ENCODE results near the gene GPER1. TPM values are rescaled to one million over a fixed set of nuclear protein-coding genes. Genes with fewer than 3 reads are reported as not detected.
"Not testable (repeated sequence)": the region's sequence is repeated elsewhere in the genome, so short reads cannot be mapped to it uniquely, and the experiment has no call there.

GPER1 gene
- total RNA-seq, 1 experiment from 2014 or later, result 1.2 TPM

- no peaks in the 10 kb centered on the region for H3K79me2 ChIP-seq (ENCODE audit: insufficient read depth, low read length)
- no peak overlapping the region for H3K9ac ChIP-seq (ENCODE audit: low read length)
- TF ChIP-seq POLR2AphosphoS5 (IDR thresholded peaks at IDR 0.05; ENCODE audit: low read depth, low read length) (no peak), ZFX (IDR thresholded peaks at IDR 0.05) (no peak), RAD21 (IDR thresholded peaks at IDR 0.05; ENCODE audit: low read depth) (no peak), EZH2 (IDR thresholded peaks at IDR 0.05) (no peak), ATF3 (IDR thresholded peaks at IDR 0.05) (no peak), REST (IDR thresholded peaks at IDR 0.05; ENCODE audit: low read depth) (no peak), ZNF274 (IDR thresholded peaks at IDR 0.05; ENCODE audit: low read depth, low read length) (no peak), YY1 (IDR thresholded peaks at IDR 0.05; ENCODE audit: extremely low read depth, insufficient replicate concordance, low read depth, low read length) (no peak), MAX (IDR thresholded peaks at IDR 0.05) (no peak), CBX3 (IDR thresholded peaks at IDR 0.05; ENCODE audit: low read depth) (no peak), SIN3A (IDR thresholded peaks at IDR 0.05; ENCODE audit: low read depth) (no peak), ZBTB33 (IDR thresholded peaks at IDR 0.05; ENCODE audit: extremely low read depth, insufficient replicate concordance, low read length) (no peak)
- H3K4me2 ChIP-seq (ENCODE audit: low read length), result no peak overlapping the region
- DNase-seq (ENCODE audit: low read depth, low spot score), result no peak
- H4K20me1 ChIP-seq (ENCODE audit: insufficient read depth), result no peaks in the 10 kb centered on the region
- no peak overlapping the region for H2AFZ ChIP-seq (ENCODE audit: low read depth, low read length, poor library complexity, severe bottlenecking)
- H3K4me1 ChIP-seq (ENCODE audit: control insufficient read depth in 1 of 2, insufficient read depth in 2 of 2, low read length in 2 of 2), result peaks cover 0 to 5% of the 10 kb centered on the region in 2 experiments; a peak in 2 of 4 replicates
- ChIA-PET CTCF (no interaction called here), RAD21 (ENCODE audit: low non-redundant PET in 1 of 2, low total read pairs in 2 of 2, uncharacterized antibody in 2 of 2, unreplicated experiment in 2 of 2) (no interaction called here), POLR2A (no interaction called here)
- BruUV-seq (replicated peaks), result no TSS peak
- intact Hi-C loops (cut with micrococcal nuclease), result no loop called here
- H3K36me3 ChIP-seq (ENCODE audit: control insufficient read depth in 1 of 2, insufficient read depth in 2 of 2, low read length in 2 of 2), result no peaks in the 10 kb centered on the region
- no peak overlapping the region for H3K27ac ChIP-seq (ENCODE audit: low read depth, low read length)
- H3K9me3 ChIP-seq (ENCODE audit: control insufficient read depth in 1 of 2, insufficient read depth in 1 of 2, low read depth in 1 of 2, low read length in 2 of 2), result peaks cover 0 to 4% of the 10 kb centered on the region in 2 experiments; a peak in 1 of 4 replicates
- H3K4me3 ChIP-seq (replicated peaks in 1 of 2; ENCODE audit: low read depth in 1 of 2, low read length in 2 of 2), result no peak overlapping the region
- H3K9me2 ChIP-seq (ENCODE audit: insufficient read depth), result no peaks in the 10 kb centered on the region
- no peak for ATAC-seq
- no peaks in the 10 kb centered on the region for H3K27me3 ChIP-seq (ENCODE audit: insufficient read depth, low read length)
Observed at GRCh38 chr7:1073142-1073977, 14.6 kb upstream of the GPER1 start.

- H3K4me1 ChIP-seq (ENCODE audit: control insufficient read depth in 1 of 2, insufficient read depth in 2 of 2, low read length in 2 of 2); H3K27me3 ChIP-seq (ENCODE audit: insufficient read depth, low read length); POLR2A ChIA-PET; H3K4me2 ChIP-seq (ENCODE audit: low read length); intact Hi-C loops (cut with micrococcal nuclease); RAD21 ChIA-PET (ENCODE audit: low non-redundant PET in 1 of 2, low total read pairs in 2 of 2, uncharacterized antibody in 2 of 2, unreplicated experiment in 2 of 2); H3K4me3 ChIP-seq (replicated peaks in 1 of 2; ENCODE audit: low read depth in 1 of 2, low read length in 2 of 2); H3K79me2 ChIP-seq (ENCODE audit: insufficient read depth, low read length); CTCF ChIA-PET; BruUV-seq (replicated peaks); H3K9ac ChIP-seq (ENCODE audit: low read length); H3K27ac ChIP-seq (ENCODE audit: low read depth, low read length); H3K9me3 ChIP-seq (ENCODE audit: control insufficient read depth in 1 of 2, insufficient read depth in 1 of 2, low read depth in 1 of 2, low read length in 2 of 2); DNase-seq (ENCODE audit: low read depth, low spot score); ATAC-seq; H3K36me3 ChIP-seq (ENCODE audit: control insufficient read depth in 1 of 2, insufficient read depth in 2 of 2, low read length in 2 of 2); H3K9me2 ChIP-seq (ENCODE audit: insufficient read depth); H4K20me1 ChIP-seq (ENCODE audit: insufficient read depth); H2AFZ ChIP-seq (ENCODE audit: low read depth, low read length, poor library complexity, severe bottlenecking): not testable (repeated sequence)
Observed at GRCh38 chr7:1074018-1074417, 13.9 kb upstream of the GPER1 start.
